ENCODE measurements around the gene SRPX2. TPM values are rescaled to one million over a fixed set of nuclear protein-coding genes. Genes with fewer than 3 reads are reported as not detected.
"Not testable (repeated sequence)": the region's sequence is repeated elsewhere in the genome, so short reads cannot be mapped to it uniquely, and the experiment has no call there.

The SRPX2 gene
- total RNA-seq, 1 donor from 2014 or later, result 36.7 TPM

DNA sequence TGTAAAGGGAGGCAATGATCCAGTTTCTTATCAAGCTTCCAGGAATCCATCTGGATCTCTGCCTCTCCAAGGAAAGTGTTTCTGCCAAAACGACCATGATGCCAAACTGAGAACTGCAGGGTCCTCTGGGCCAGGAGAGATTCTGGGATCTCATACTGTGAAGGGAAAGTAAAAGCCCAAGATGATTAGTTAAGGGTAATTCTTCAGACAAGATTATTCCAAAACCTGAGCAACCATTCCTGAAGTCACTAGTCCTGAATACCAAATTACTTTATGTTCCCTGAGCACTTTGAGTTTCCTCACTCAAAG, 42.0 kb downstream of the SRPX2 start:
- ATAC-seq, result peak; percentile 12
- no peak for DNase-seq (ENCODE audit: low spot score)
- intact Hi-C loops (cut with DNase I), result loop anchor here (5.0 kb wide), 1 partner anchor 81 kb away; no protein-coding TSS in a partner anchor

DNA sequence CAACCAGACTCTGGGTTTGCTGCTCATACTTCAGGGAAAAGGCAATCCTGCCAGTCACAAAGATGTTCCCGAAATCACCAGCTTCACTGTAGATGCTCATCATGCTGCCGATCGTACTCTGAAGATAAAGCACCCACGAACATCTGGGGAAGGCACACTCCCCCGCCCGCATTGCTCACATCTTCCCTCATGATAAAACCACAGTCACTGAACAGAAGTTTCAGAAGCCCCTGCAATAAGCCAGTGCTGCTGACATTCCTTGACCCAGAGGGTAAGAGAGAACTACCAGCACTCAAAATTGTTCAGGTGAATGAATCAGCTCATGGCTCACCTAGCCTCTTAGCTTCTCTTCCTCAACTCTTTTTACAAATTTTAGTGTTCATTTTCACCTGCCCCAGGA, 43.1 kb downstream of the SRPX2 start:
- no peak for DNase-seq (ENCODE audit: low spot score)
- no peak for ATAC-seq
- intact Hi-C loops (cut with DNase I), result loop anchor here (5.0 kb wide), 1 partner anchor 80 kb away; no protein-coding TSS in a partner anchor

DNA sequence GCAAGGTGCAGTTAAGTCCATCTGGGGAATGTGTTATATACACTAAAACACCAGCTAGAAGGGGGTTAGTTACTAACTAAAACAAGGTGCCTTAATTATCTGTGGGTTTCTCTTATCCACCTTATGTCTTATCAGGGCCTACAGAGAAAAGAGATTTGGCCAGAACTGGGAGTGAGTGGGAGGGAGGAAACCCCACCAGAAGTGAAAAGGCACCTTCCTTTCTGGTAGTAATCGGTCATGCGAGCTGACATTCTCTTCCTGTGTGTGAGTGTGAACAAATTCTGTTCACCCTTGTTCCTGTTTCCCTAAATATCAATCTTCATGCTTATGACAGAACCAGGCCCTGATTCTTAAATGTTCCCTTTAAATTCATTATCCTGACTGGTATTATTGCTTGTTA, 43.5 kb downstream of the SRPX2 start:
- DNase-seq (ENCODE audit: low spot score) (no peak), ATAC-seq (no peak)
- intact Hi-C loops (cut with DNase I), result loop anchor here (5.0 kb wide), 1 partner anchor 80 kb away; no protein-coding TSS in a partner anchor

DNA sequence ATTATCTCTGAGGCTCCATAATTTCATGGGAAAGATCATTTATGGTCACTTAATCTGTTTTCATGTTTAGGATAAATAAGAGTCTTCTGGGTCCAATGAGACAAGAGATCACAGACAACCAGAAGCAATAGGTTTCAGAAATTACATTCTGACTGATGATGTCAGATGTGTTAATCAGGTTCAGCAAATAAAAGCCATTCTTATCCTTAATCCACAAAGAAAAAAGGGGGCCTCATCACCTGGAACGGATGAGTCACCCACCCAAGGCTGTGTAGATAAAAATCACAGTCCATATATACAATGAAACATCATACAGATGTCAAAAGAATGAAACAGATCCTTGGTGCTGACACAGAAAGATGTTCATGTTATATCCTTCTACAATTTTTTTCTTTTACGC, 51.3 kb downstream of the SRPX2 start:
- intact Hi-C loops (cut with DNase I), result no loop called here
- DNase-seq (ENCODE audit: low spot score), result no peak
- no peak for ATAC-seq

DNA sequence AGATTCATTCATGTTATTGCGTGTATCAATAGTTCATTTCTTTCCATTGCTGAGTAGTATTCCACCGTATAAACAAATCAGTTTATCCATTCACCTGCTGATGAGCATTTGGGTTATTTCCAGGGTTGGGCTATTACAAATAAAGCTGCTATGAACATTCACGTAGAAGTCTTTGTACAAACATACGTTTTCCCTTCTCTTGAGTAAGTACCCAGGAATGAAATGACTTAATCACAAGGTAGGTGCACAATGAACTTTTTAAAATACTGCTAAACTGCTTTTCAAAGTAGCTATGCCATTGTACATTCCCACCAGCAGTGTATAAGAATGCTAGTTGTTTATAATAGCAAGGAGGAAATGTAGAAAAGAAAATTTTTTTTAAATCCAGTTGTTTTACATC, 52.0 kb downstream of the SRPX2 start:
- intact Hi-C loops (cut with DNase I), result no loop called here
- ATAC-seq (no peak), DNase-seq (ENCODE audit: low spot score) (no peak)

- ATAC-seq (no peak), DNase-seq (ENCODE audit: low spot score) (no peak)
Observed at GRCh38 chrX:100696699-100697351, 52.8 kb downstream of the SRPX2 start.

GRCh38 chrX:100698551-100698950, 54.6 kb downstream of the SRPX2 start:
- DNase-seq (ENCODE audit: low spot score), result no peak
- no peak for ATAC-seq
- intact Hi-C loops (cut with DNase I), result no loop called here

More at GRCh38 chrX:100696699-100697351, 52.8 kb downstream of the SRPX2 start:
- intact Hi-C loops (cut with DNase I), result no loop called here

DNA sequence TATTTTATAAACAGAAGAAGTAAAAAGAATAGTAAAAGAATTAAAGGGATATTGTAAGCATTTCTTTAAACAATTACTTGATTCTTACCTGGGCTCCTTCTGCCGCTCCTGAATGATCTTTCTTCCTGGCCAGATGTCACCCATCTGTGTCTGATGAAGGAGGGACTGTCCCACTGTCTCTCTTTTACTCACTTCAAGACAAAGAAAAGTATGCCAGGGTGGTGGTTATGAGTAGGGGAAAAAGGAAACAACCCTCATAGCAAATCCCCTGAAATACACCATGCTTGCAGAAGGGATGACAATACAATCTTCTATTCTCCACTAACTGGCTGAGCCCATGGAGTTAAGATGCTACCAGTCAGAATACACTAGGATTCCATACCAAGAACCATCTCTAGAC, 56.8 kb downstream of the SRPX2 start:
- no peak for DNase-seq (ENCODE audit: low spot score)
- intact Hi-C loops (cut with DNase I), result no loop called here

GRCh38 chrX:100704581-100705203, 60.7 kb downstream of the SRPX2 start:
- intact Hi-C loops (cut with DNase I), result no loop called here
- no peak for DNase-seq (ENCODE audit: low spot score)
- ATAC-seq, result no peak

More for the DNA sequence above, 56.8 kb downstream of the SRPX2 start:
- no peak for ATAC-seq

- intact Hi-C loops (cut with DNase I), result no loop called here
- DNase-seq (ENCODE audit: low spot score) (no peak), ATAC-seq (no peak)
Observed at GRCh38 chrX:100710816-100711215, 66.8 kb downstream of the SRPX2 start.

DNA sequence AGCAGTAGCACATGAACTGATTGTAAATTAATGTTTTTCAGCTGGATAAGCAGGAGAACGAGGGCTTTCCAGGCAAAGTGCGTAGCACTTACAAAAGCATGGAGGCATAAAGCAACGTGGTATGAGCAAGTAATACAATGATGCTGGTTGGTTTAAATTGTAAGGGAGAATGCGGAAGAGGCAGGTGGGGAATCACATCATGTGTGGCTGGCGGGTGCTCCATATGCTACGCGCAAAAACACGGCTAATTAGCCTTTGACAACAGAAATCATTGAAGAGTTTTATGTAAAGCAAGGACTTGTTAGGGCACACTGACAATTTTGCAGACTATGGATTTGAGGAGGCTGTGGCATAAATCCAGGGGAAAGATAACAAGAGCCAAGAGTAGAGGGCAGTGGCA, 73.4 kb downstream of the SRPX2 start:
- no peak for DNase-seq (ENCODE audit: low spot score)
- intact Hi-C loops (cut with DNase I), result no loop called here
- ATAC-seq, result peak; percentile 20

DNA sequence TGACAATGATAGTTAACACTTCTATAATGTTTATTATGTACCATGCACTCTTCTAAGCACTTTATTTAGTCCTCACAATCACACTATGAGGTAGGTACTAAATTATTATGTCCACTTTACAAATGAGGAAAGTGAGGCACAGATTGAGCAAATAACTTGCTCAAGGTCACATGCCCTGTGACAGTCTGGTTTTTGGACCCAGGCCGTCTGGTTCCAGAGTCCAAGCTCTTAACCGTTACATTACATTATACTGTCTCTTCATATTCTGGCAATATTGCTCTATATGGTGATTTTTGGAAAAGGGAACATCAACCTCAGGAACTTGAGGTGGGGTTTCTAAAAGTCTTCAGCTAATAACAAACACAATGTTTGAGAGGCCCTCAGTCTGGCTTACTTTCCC, 75.1 kb downstream of the SRPX2 start:
- intact Hi-C loops (cut with DNase I), result no loop called here
- DNase-seq (ENCODE audit: low spot score) (no peak), ATAC-seq (no peak)

GRCh38 chrX:100720301-100720700, 76.3 kb downstream of the SRPX2 start:
- DNase-seq (ENCODE audit: low spot score), result no peak
- intact Hi-C loops (cut with DNase I), result no loop called here
- ATAC-seq, result no peak

- intact Hi-C loops (cut with DNase I), result no loop called here
- DNase-seq (ENCODE audit: low spot score), result no peak
- no peak for ATAC-seq
Observed at GRCh38 chrX:100721328-100721727, 77.3 kb downstream of the SRPX2 start.

GRCh38 chrX:100724006-100724405, 80.0 kb downstream of the SRPX2 start:
- DNase-seq (ENCODE audit: low spot score); intact Hi-C loops (cut with DNase I); ATAC-seq: not testable (repeated sequence)

Other genes with a start within 250 kb of the SRPX2 start
- 16.4 TPM for gene PCDH19, start 233.9 kb upstream of the SRPX2 start, total RNA-seq
- 1.2 TPM for gene TNMD, start 59.3 kb upstream of the SRPX2 start, total RNA-seq
- gene TSPAN6, start 7.4 kb upstream of the SRPX2 start, total RNA-seq, result 33.3 TPM
- 18.0 TPM for gene SYTL4, start 87.9 kb downstream of the SRPX2 start, total RNA-seq
- 9.5 TPM for gene CSTF2, start 176.2 kb downstream of the SRPX2 start, total RNA-seq
- not detected for gene NOX1, start 230.2 kb downstream of the SRPX2 start, total RNA-seq

Measured in sciatic nerve (tissue), 2 donors.